ENCODE data around the gene ACRBP. TPM values are rescaled to one million over a fixed set of nuclear protein-coding genes. Genes with fewer than 3 reads are reported as not detected.
A peak's percentile ranks its signal among the peaks of the same experiment; 100 is the strongest.
"Not testable (repeated sequence)": the region's sequence is repeated elsewhere in the genome, so short reads cannot be mapped to it uniquely, and the experiment has no call there.

The ACRBP gene
- total RNA-seq, 1 donor from 2014 or later: 0.99 TPM

- no peak for DNase-seq
Measured at GRCh38 chr12:6614513-6615172, 32.6 kb downstream of the ACRBP start.

- peak; percentile 97 for DNase-seq
Measured at GRCh38 chr12:6613776-6614512, 33.3 kb downstream of the ACRBP start.

DNA sequence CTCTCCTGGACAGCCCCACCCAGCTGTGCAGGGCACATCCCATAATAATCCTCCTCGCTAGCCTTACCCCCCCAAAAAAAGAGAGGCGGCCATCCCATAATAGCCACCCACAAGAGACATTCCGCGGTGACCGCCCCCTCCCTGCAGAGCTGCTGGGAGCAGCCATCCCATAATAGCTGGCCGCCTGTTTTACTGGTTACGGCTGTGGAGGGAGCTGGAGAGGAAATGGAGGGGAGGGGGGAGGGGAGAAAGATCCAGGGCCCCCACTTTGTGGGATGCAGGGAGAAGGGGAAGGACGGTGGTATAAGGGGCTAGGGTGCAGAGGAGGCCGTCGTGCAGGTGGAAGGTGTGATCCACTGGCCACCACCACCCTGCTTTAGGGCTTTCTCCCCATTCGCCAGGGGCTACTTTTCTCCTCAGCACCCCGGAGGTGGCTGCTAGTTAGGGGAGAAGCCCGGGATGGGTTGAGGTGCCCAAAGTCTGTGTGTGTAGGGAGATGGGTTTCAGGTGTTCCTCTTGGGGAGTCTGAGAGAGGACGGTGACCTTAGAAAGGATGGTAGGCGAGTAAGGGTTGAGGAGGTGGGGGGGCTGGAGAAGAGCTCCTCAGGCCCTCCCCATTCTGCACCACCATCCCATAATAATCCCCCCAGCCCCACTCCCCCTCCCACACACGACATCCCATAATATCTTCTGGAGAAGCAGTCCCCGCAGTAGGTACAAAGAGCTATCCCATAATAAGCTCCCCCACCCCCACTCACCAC lies 34.0 kb downstream of the ACRBP start:
- DNase-seq: no peak

DNA sequence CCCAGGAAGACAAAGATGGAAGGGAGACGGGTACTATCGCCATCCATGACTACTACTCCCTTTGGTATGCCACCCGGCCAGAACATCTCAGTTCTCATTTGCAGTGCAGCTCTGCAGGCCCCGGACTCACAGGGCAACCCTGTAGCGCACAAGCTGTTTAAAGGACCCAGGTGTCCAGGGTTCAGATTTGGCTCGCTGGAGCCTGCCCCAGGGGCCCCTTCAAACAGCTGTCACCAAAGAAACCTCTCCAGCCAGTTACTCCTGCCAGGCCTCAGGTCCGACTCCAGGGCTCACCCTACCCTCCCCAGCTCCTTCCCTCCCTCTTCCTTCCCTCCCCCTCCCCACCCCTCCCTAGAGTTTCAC lies 34.6 kb downstream of the ACRBP start:
- DNase-seq: no peak

GRCh38 chr12:6612247-6612646 lies 35.0 kb downstream of the ACRBP start:
- no peak for DNase-seq

- DNase-seq: no peak
Measured at GRCh38 chr12:6608592-6609281, 38.5 kb downstream of the ACRBP start.

DNA sequence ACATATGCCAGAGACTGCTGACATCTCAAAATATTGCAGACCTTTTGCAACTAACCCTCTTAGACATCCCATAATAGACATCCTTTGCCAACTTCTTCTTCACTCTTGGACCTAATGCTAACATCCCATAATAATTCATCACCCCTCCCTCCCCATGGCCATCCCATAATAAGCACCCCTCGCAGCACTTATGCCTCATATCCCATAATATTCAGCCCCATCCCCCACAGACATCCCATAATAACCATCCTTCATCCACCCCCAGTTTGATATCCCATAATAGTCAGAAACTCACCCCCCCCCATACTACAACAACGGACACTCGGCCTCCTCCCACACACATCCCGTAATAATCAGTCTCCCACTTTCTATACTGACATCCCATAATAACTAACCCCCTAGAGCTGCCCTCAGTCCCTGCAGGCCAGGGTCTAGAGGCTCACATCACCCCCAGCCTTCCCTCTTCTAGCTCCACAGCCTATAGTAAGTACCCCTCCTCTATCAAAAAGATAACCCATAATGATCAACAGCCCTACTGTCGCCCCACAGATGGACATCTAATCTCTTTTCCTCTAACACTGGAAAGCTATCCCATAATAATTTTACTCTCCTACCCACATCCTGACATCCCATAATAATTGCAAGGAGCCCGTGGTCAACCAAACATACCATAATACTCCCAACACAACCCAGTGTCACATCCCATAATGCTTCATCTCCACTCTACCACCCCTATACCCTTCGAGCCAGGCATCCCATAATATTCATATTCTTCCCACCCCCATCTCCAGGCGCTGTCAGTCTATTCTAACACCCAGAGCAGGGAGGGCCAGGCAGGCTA lies 39.3 kb downstream of the ACRBP start:
- DNase-seq: no peak

- DNase-seq: no peak
Measured at GRCh38 chr12:6606331-6607131, 40.7 kb downstream of the ACRBP start.

DNA sequence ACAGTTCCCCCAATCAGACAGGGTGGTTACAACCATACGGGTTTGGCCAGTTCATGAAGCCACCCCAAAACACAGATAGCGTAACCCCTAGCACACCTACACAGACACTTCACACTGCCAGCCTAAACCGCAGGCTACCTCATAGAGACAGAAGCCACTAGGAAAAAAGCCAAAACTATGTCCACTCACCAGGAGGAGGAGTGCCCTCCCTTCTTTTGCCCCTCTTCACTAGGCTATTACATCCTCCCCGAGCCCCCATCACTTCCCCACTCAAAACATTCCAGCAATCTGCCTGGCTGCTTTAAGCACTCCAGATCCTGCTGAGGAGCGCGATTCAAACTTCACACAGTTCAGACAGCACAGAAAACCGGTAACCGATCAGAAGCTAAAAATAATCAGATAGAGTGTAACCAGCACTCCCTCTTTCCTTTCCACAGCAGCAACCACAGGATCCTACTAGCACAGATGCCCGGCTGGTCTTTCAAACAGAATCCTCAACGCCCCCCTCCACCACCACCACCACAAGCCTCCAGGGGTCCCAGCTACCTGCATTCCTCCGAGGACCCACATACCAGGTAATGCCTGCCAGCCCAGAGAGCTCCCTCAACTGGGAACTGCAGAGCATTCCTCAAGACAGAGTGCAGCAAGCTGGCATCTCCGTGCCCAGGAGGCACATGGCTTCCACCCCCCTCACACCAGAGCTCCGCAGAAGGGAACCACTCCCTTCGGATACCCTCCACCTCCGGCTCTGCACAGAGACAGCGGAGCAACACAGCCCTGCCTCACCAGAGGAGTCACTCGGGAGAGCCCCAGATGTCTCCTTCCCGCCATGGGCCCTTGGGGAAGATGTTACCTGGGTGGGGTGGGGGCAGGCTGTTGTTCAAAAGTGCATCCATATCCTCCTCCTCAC lies 41.6 kb downstream of the ACRBP start:
- no peak for DNase-seq

- DNase-seq: no peak
Measured at GRCh38 chr12:6604259-6605029, 42.8 kb downstream of the ACRBP start.

DNA sequence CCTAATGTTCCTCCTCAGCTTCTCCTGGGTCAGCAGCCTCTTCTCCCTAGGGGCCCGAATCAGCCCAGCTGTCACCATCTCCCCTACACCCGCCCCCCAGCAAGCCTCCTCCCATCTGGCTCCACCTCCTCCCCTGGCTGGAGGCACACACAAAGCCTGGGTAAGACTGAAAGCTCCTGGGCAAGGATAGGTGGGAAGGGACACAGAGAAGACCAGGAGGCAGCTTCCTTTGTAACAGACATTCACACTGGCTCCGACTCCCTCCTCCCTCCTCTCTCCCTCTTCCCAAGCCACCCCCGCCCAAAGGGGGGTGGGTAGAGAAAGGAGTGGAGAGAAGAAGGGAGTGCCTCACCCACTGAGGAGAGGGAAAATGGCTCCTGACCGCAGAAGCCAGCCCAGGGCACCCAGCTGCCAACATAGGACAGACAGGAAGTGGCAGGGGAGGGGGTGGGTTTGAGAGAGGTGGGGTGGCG lies 44.1 kb downstream of the ACRBP start:
- DNase-seq: no peak

- no peak for DNase-seq
Measured at GRCh38 chr12:6602526-6602925, 44.7 kb downstream of the ACRBP start.

- not testable (repeated sequence) for DNase-seq
Measured at GRCh38 chr12:6595673-6596072, 51.6 kb downstream of the ACRBP start.

GRCh38 chr12:6592087-6592486 lies 55.1 kb downstream of the ACRBP start:
- no peak for DNase-seq
